Measurements from ENCODE around the gene SUPT4H1. TPM values are rescaled to one million over a fixed set of nuclear protein-coding genes. Genes with fewer than 3 reads are reported as not detected.

SUPT4H1 gene
- total RNA-seq, 1 donor from 2014 or later = 62.6 TPM

GRCh38 chr17:58325289-58325726 is 26.7 kb downstream of the SUPT4H1 start:
- Histone ChIP-seq H3K36me3 (ENCODE audit: control insufficient read depth in 3 of 3, insufficient read depth in 3 of 3, low read length in 3 of 3) (peaks cover 0 to 2% (median 0%) of the 10 kb centered on the region in 3 donors), H3K9me3 (ENCODE audit: control insufficient read depth in 3 of 3, low read length in 3 of 3) (no peaks in the 10 kb centered on the region), H3K27ac (ENCODE audit: low read depth, low read length) (no peak overlapping the region), H3K4me1 (ENCODE audit: control insufficient read depth in 3 of 3, insufficient read depth in 3 of 3, low read length in 3 of 3) (peaks cover 9 to 15% (median 15%) of the 10 kb centered on the region in 3 donors), H3K4me3 (ENCODE audit: low read length in 3 of 3) (peak overlapping the region; percentile 77 to 86 (median 83)), H3K9ac (ENCODE audit: low read depth in 1 of 3, low read length in 3 of 3) (peak overlapping the region; percentile 78 to 91 (median 81)), H3K27me3 (ENCODE audit: control insufficient read depth in 3 of 3, insufficient read depth in 3 of 3, low read length in 3 of 3) (peaks cover 9 to 25% (median 18%) of the 10 kb centered on the region in 3 donors)

- Histone ChIP-seq H3K27ac (ENCODE audit: low read depth, low read length) (no peak overlapping the region), H3K27me3 (ENCODE audit: control insufficient read depth in 3 of 3, insufficient read depth in 3 of 3, low read length in 3 of 3) (peaks cover 7 to 20% (median 18%) of the 10 kb centered on the region in 3 donors), H3K4me1 (ENCODE audit: control insufficient read depth in 3 of 3, insufficient read depth in 3 of 3, low read length in 3 of 3) (peaks cover 9 to 15% (median 15%) of the 10 kb centered on the region in 3 donors), H3K9ac (ENCODE audit: low read depth in 1 of 3, low read length in 3 of 3) (peak overlapping the region; percentile 78 to 91 (median 81)), H3K9me3 (ENCODE audit: control insufficient read depth in 3 of 3, low read length in 3 of 3) (no peaks in the 10 kb centered on the region), H3K4me3 (ENCODE audit: low read length in 3 of 3) (peak overlapping the region; percentile 77 to 86 (median 83)), H3K36me3 (ENCODE audit: control insufficient read depth in 3 of 3, insufficient read depth in 3 of 3, low read length in 3 of 3) (peaks cover 0 to 2% (median 0%) of the 10 kb centered on the region in 3 donors)
Measured at GRCh38 chr17:58324409-58325288, 27.4 kb downstream of the SUPT4H1 start.

DNA sequence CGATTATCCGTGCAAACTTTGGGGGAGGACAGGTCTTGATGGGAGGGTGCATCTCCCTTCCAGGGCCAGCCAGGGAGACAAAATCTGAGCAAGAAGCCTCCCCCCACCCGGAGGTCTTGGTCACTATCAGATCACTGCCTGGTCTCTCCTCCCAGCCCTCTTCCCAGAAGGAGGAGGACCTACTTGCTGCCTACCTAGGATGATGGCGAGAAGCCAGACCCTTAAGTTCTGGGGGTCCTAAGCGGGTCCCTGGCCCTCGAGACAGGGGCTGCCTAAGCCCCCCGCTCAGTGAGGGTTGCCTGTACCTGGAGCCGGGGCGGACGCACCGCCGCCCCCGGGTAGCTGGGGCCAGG is 28.0 kb downstream of the SUPT4H1 start:
- peaks cover 7 to 18% (median 14%) of the 10 kb centered on the region in 3 donors for H3K27me3 ChIP-seq (ENCODE audit: control insufficient read depth in 3 of 3, insufficient read depth in 3 of 3, low read length in 3 of 3)
- H3K36me3 ChIP-seq (ENCODE audit: control insufficient read depth in 3 of 3, insufficient read depth in 3 of 3, low read length in 3 of 3) = peaks cover 0 to 2% (median 0%) of the 10 kb centered on the region in 3 donors
- peaks cover 9 to 15% (median 15%) of the 10 kb centered on the region in 3 donors for H3K4me1 ChIP-seq (ENCODE audit: control insufficient read depth in 3 of 3, insufficient read depth in 3 of 3, low read length in 3 of 3)
- H3K4me3 ChIP-seq (ENCODE audit: low read length in 3 of 3) = peak overlapping the region; percentile 75 to 86 (median 83)
- no peak overlapping the region for H3K27ac ChIP-seq (ENCODE audit: low read depth, low read length)
- H3K9me3 ChIP-seq (ENCODE audit: control insufficient read depth in 3 of 3, low read length in 3 of 3) = no peaks in the 10 kb centered on the region
- H3K9ac ChIP-seq (ENCODE audit: low read depth in 1 of 3, low read length in 3 of 3) = peak overlapping the region; percentile 78 to 91 (median 81)

GRCh38 chr17:58323366-58324055 is 28.5 kb downstream of the SUPT4H1 start:
- H3K36me3 ChIP-seq (ENCODE audit: control insufficient read depth in 3 of 3, insufficient read depth in 3 of 3, low read length in 3 of 3) = peaks cover 0 to 2% (median 0%) of the 10 kb centered on the region in 3 donors
- peak overlapping the region; percentile 78 to 91 (median 81) for H3K9ac ChIP-seq (ENCODE audit: low read depth in 1 of 3, low read length in 3 of 3)
- peak overlapping the region; percentile 75 to 86 (median 83) for H3K4me3 ChIP-seq (ENCODE audit: low read length in 3 of 3)
- no peaks in the 10 kb centered on the region for H3K9me3 ChIP-seq (ENCODE audit: control insufficient read depth in 3 of 3, low read length in 3 of 3)
- peaks cover 7 to 13% (median 9%) of the 10 kb centered on the region in 3 donors for H3K27me3 ChIP-seq (ENCODE audit: control insufficient read depth in 3 of 3, insufficient read depth in 3 of 3, low read length in 3 of 3)
- H3K27ac ChIP-seq (ENCODE audit: low read depth, low read length) = no peak overlapping the region
- peaks cover 9 to 15% (median 15%) of the 10 kb centered on the region in 3 donors for H3K4me1 ChIP-seq (ENCODE audit: control insufficient read depth in 3 of 3, insufficient read depth in 3 of 3, low read length in 3 of 3)

- no peak overlapping the region for H3K27ac ChIP-seq (ENCODE audit: low read depth, low read length)
- peaks cover 0 to 2% (median 0%) of the 10 kb centered on the region in 3 donors for H3K36me3 ChIP-seq (ENCODE audit: control insufficient read depth in 3 of 3, insufficient read depth in 3 of 3, low read length in 3 of 3)
- H3K4me1 ChIP-seq (ENCODE audit: control insufficient read depth in 3 of 3, insufficient read depth in 3 of 3, low read length in 3 of 3) = peaks cover 9 to 15% (median 15%) of the 10 kb centered on the region in 3 donors
- H3K9me3 ChIP-seq (ENCODE audit: control insufficient read depth in 3 of 3, low read length in 3 of 3) = no peaks in the 10 kb centered on the region
- H3K4me3 ChIP-seq (ENCODE audit: low read length in 3 of 3) = no peak overlapping the region
- peaks cover 2 to 6% (median 3%) of the 10 kb centered on the region in 3 donors for H3K27me3 ChIP-seq (ENCODE audit: control insufficient read depth in 3 of 3, insufficient read depth in 3 of 3, low read length in 3 of 3)
- no peak overlapping the region for H3K9ac ChIP-seq (ENCODE audit: low read depth in 1 of 3, low read length in 3 of 3)
Measured at GRCh38 chr17:58322581-58323185, 29.3 kb downstream of the SUPT4H1 start.

DNA sequence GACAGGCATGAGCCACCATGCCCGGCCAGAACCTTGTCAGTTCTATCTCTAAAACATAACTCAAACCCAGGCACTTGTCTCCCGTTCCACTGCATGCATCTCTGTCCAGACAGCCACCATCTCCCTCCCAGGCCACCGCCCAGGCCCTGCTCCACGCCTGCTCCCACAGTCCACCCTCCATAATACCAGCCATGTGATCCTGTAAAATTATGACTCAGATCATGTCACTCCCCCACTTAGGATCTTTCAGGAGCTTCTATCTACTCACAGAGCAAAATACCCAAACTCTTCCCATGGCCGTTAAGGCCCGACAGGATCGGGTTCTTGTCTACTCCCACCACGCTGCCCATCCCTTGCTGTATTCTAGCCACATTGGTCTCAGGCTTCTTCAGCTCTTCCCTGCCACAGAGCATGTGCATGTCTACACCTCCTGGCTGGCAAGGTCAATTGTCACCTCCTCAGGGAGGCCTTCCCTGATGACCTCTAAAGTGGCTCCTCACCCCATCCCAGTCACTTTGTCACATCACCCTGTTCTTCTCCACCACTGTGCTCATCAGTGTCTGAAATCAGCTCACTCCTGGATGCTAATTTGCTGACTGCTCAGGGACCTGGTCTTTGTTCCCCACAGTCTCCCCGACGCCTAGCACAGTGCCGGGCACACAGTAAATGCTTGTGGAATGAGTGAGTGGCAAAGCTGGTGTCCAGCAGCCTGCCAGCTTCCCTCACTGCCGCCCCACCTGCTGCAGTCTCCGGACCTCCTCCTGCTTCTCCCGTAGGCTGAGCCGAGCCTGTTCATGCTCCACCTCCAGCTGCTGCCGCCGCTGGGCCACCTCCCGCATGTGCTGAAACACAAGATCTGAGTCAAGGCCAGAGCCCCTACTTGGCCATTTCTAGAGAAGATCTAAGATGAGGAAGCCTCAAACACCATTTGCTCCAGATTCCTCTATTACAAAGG is 30.2 kb downstream of the SUPT4H1 start:
- Histone ChIP-seq H3K27me3 (ENCODE audit: control insufficient read depth in 3 of 3, insufficient read depth in 3 of 3, low read length in 3 of 3) (peaks cover 0 to 3% (median 2%) of the 10 kb centered on the region in 3 donors), H3K4me1 (ENCODE audit: control insufficient read depth in 3 of 3, insufficient read depth in 3 of 3, low read length in 3 of 3) (peaks cover 9 to 15% (median 15%) of the 10 kb centered on the region in 3 donors), H3K9me3 (ENCODE audit: control insufficient read depth in 3 of 3, low read length in 3 of 3) (no peaks in the 10 kb centered on the region), H3K4me3 (ENCODE audit: low read length in 3 of 3) (no peak overlapping the region), H3K9ac (ENCODE audit: low read depth in 1 of 3, low read length in 3 of 3) (no peak overlapping the region), H3K27ac (ENCODE audit: low read depth, low read length) (no peak overlapping the region), H3K36me3 (ENCODE audit: control insufficient read depth in 3 of 3, insufficient read depth in 3 of 3, low read length in 3 of 3) (peaks cover 0 to 2% (median 0%) of the 10 kb centered on the region in 3 donors)

DNA sequence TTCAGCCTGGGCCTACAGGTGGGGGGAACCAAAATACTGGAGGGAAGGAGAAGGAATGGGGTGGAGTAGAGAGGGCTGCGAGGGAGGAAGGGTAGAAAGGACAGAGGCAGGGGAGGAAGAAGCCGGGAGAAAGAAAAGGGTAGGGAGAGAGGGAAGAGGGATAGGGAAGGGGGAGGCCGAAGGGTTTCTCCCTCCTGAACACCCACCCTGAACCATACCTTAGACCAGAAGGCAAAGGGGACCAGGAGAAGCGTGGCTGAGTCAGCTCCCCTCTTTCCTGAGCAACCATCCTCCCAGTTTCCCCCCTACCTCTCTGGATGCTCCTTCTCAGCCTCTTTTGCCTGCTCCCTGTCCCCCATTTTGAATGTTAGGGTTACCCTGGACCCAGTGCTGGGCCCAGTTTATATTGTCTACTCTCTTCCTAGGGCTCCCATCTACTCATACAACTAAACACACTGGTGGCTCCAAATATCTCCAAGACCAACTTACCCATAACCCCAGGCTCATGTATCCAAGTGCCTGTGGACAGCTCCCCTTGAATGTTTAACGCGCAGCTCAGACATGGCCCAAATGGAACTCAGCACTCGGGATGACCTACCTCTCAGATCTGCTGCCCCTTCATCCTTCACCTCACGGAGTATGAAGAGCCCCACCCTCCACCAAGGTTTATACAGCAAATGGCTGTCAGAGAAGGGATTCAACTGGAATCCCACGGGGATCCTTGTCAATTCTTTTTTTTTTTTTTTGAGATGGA is 31.3 kb downstream of the SUPT4H1 start:
- Histone ChIP-seq H3K27me3 (ENCODE audit: control insufficient read depth in 3 of 3, insufficient read depth in 3 of 3, low read length in 3 of 3) (no peaks in the 10 kb centered on the region), H3K4me1 (ENCODE audit: control insufficient read depth in 3 of 3, insufficient read depth in 3 of 3, low read length in 3 of 3) (peaks cover 9 to 15% (median 15%) of the 10 kb centered on the region in 3 donors), H3K9me3 (ENCODE audit: control insufficient read depth in 3 of 3, low read length in 3 of 3) (no peaks in the 10 kb centered on the region), H3K36me3 (ENCODE audit: control insufficient read depth in 3 of 3, insufficient read depth in 3 of 3, low read length in 3 of 3) (peaks cover 1 to 3% (median 2%) of the 10 kb centered on the region in 3 donors), H3K9ac (ENCODE audit: low read depth in 1 of 3, low read length in 3 of 3) (no peak overlapping the region), H3K4me3 (ENCODE audit: low read length in 3 of 3) (no peak overlapping the region), H3K27ac (ENCODE audit: low read depth, low read length) (no peak overlapping the region)

- no peaks in the 10 kb centered on the region for H3K27me3 ChIP-seq (ENCODE audit: control insufficient read depth in 3 of 3, insufficient read depth in 3 of 3, low read length in 3 of 3)
- no peak overlapping the region for H3K9ac ChIP-seq (ENCODE audit: low read depth in 1 of 3, low read length in 3 of 3)
- H3K9me3 ChIP-seq (ENCODE audit: control insufficient read depth in 3 of 3, low read length in 3 of 3) = no peaks in the 10 kb centered on the region
- peaks cover 1 to 6% (median 2%) of the 10 kb centered on the region in 3 donors for H3K36me3 ChIP-seq (ENCODE audit: control insufficient read depth in 3 of 3, insufficient read depth in 3 of 3, low read length in 3 of 3)
- H3K4me3 ChIP-seq (ENCODE audit: low read length in 3 of 3) = no peak overlapping the region
- peaks cover 7 to 15% (median 13%) of the 10 kb centered on the region in 3 donors for H3K4me1 ChIP-seq (ENCODE audit: control insufficient read depth in 3 of 3, insufficient read depth in 3 of 3, low read length in 3 of 3)
- no peak overlapping the region for H3K27ac ChIP-seq (ENCODE audit: low read depth, low read length)
Measured at GRCh38 chr17:58320163-58320558, 31.8 kb downstream of the SUPT4H1 start.
